PC-3 (cell line): ENCODE data around the gene KCNN2. TPM values are rescaled to one million over a fixed set of nuclear protein-coding genes. Genes with fewer than 3 reads are reported as not detected.

ENCODE experiments used
- ATAC-seq: fragments of 200-7000 bp; cut with Tn5 transposase; 2 replicates; pipeline ENCODE4 v1.9.1; 2020; ENCODE audit warnings: mild to moderate bottlenecking, moderate library complexity
- BruUV-seq: library from RNA; stranded (reverse); fragments of 400-500 nt; replicated peaks from 2 replicates; lab custom pipeline; 2021; lab: Mats Ljungman, UMichigan
- CTCF ChIA-PET: fragments of 300-600 bp; sonication (Branson Sonifier 250); formaldehyde crosslinking; loops from one replicate; lab custom pipeline; 2022; ENCODE audit warnings: antibody characterized with exemption; lab: Charles Lee
- POLR2A ChIA-PET: fragments of 300-600 bp; sonication (Branson Sonifier 250); formaldehyde crosslinking; loops from one replicate; lab custom pipeline; 2022; ENCODE audit warnings: antibody characterized with exemption; ENCODE audit not compliant: unreplicated experiment; lab: Charles Lee
- DNase-seq: peaks from one replicate; pipeline ENCODE4 v3.0.0-alpha.2; 2015
- H2AFZ ChIP-seq: fragments of 300-600 bp; sonication (generic); 2 replicates; pipeline ENCODE4 v1.6.0; 2016; ENCODE audit warnings: antibody characterized with exemption, low read length
- H3F3A ChIP-seq: fragments of 300-600 bp; sonication (generic); one replicate; pipeline ENCODE4 v1.6.0; 2017; ENCODE audit warnings: antibody characterized with exemption, low read length, control low read depth, mild to moderate bottlenecking; ENCODE audit not compliant: unreplicated experiment
- H3K27ac ChIP-seq: fragments of 300-600 bp; sonication (generic); 2 replicates; pipeline ENCODE4 v1.5.1; 2016; ENCODE audit warnings: mild to moderate bottlenecking, low read length
- H3K27me3 ChIP-seq: fragments of 300-600 bp; sonication (generic); 2 replicates; pipeline ENCODE4 v1.6.1; 2016; ENCODE audit warnings: low read length, mixed read lengths
- H3K36me3 ChIP-seq: fragments of 300-600 bp; sonication (generic); 2 replicates; pipeline ENCODE4 v1.6.1; 2016; ENCODE audit warnings: low read depth, mixed run types, low read length, mixed read lengths
- H3K4me1 ChIP-seq: fragments of 300-600 bp; sonication (generic); 2 replicates; pipeline ENCODE4 v1.5.1; 2016; ENCODE audit warnings: low read length; ENCODE audit not compliant: insufficient read depth
- H3K4me2 ChIP-seq: fragments of 300-600 bp; sonication (generic); 2 replicates; pipeline ENCODE4 v1.6.0; 2016; ENCODE audit warnings: low read length
- H3K4me3 ChIP-seq: fragments of 300-600 bp; sonication (generic); 2 replicates; pipeline ENCODE4 v1.5.1; 2016; ENCODE audit warnings: mild to moderate bottlenecking, low read length, mixed read lengths
- H3K79me2 ChIP-seq: fragments of 300-600 bp; sonication (generic); 2 replicates; pipeline ENCODE4 v1.6.1; 2017; ENCODE audit warnings: low read length, mixed read lengths
- H3K9ac ChIP-seq: fragments of 300-600 bp; sonication (generic); 2 replicates; pipeline ENCODE4 v1.6.0; 2016; ENCODE audit warnings: mild to moderate bottlenecking, low read length
- H3K9me2 ChIP-seq: fragments of 300-600 bp; sonication (generic); replicated peaks from 2 replicates; pipeline ENCODE4 v1.6.1; 2016; ENCODE audit warnings: mixed run types, low read length, mixed read lengths
- H3K9me3 ChIP-seq: fragments of 300-600 bp; sonication (generic); 2 replicates; pipeline ENCODE4 v1.6.1; 2016; ENCODE audit warnings: low read length, mixed read lengths
- H4K20me1 ChIP-seq: fragments of 300-600 bp; sonication (generic); 2 replicates; pipeline ENCODE4 v1.6.1; 2016; ENCODE audit warnings: low read length, mixed read lengths
- CTCF ChIP-seq: fragments of 300-600 bp; sonication (generic); conservative IDR thresholded peaks from 2 replicates; pipeline ENCODE4 v1.5.1; 2017; ENCODE audit warnings: antibody characterized with exemption, low read depth, mild to moderate bottlenecking, low read length
- EZH2 ChIP-seq: fragments of 300-600 bp; sonication (generic); IDR thresholded peaks from one replicate; pipeline ENCODE4 v1.6.1; 2017; ENCODE audit warnings: antibody characterized with exemption, mild to moderate bottlenecking, low read length; ENCODE audit not compliant: unreplicated experiment
- EZH2phosphoT487 ChIP-seq: fragments of 300-600 bp; sonication (generic); IDR thresholded peaks from 2 replicates; pipeline ENCODE4 v1.6.1; 2018; ENCODE audit warnings: mild to moderate bottlenecking, antibody characterized with exemption, low read length, borderline replicate concordance
- intact Hi-C: fragments of 100-400 bp; cut with micrococcal nuclease; formaldehyde crosslinking; loops from 2 replicates; pipeline ENCODE4 v1.9.0; 2023
- total RNA-seq: library from RNA; depleted of rRNA; stranded (reverse); fragments of >200 nt; gene quantifications from 2 replicates; pipeline ENCODE4 v1.2.3, GENCODE V29; 2014

KCNN2 gene
- total RNA-seq, 1 experiment from 2014 or later, result 0.07 TPM

- CTCF ChIA-PET, result no interaction called here
- DNase-seq, result no peak
- H3K4me2 ChIP-seq, result no peak overlapping the region
- H2AFZ ChIP-seq, result no peak overlapping the region
- H4K20me1 ChIP-seq, result no peaks in the 10 kb centered on the region
- no peaks in the 10 kb centered on the region for H3K9me2 ChIP-seq
- H3K9me3 ChIP-seq, result no peaks in the 10 kb centered on the region
- TF ChIP-seq EZH2 (no peak), EZH2phosphoT487 (no peak), CTCF (no peak)
- intact Hi-C loops, result loop anchor here (5.0 kb wide), 1 partner anchor 61 kb away; no protein-coding TSS in a partner anchor
- H3K4me1 ChIP-seq, result no peaks in the 10 kb centered on the region
- H3K27me3 ChIP-seq, result no peaks in the 10 kb centered on the region
- no peaks in the 10 kb centered on the region for H3F3A ChIP-seq
- BruUV-seq, result no TSS peak
- H3K9ac ChIP-seq, result no peak overlapping the region
- POLR2A ChIA-PET, result no interaction called here
- no peaks in the 10 kb centered on the region for H3K79me2 ChIP-seq
- no peak overlapping the region for H3K4me3 ChIP-seq
- ATAC-seq, result no peak
- no peak overlapping the region for H3K27ac ChIP-seq
- H3K36me3 ChIP-seq, result no peaks in the 10 kb centered on the region
Measured at GRCh38 chr5:114437936-114438335, 76.1 kb downstream of the KCNN2 start.

- Histone ChIP-seq H3F3A (no peaks in the 10 kb centered on the region), H2AFZ (no peak overlapping the region), H3K4me1 (no peaks in the 10 kb centered on the region), H3K9ac (no peak overlapping the region), H3K36me3 (no peaks in the 10 kb centered on the region), H3K27me3 (no peaks in the 10 kb centered on the region), H3K79me2 (no peaks in the 10 kb centered on the region), H3K27ac (no peak overlapping the region), H4K20me1 (no peaks in the 10 kb centered on the region), H3K9me2 (no peaks in the 10 kb centered on the region), H3K4me2 (no peak overlapping the region), H3K4me3 (no peak overlapping the region), H3K9me3 (no peaks in the 10 kb centered on the region)
- ChIA-PET CTCF (no interaction called here), POLR2A (no interaction called here)
- intact Hi-C loops, result loop anchor here (5.0 kb wide), 1 partner anchor 61 kb away; no protein-coding TSS in a partner anchor
- BruUV-seq, result no TSS peak
- no peak for DNase-seq
- no peak for ATAC-seq
- no peak for TF ChIP-seq CTCF
- TF ChIP-seq EZH2phosphoT487, result no peak
- no peak for TF ChIP-seq EZH2
Measured at GRCh38 chr5:114438471-114438870, 76.6 kb downstream of the KCNN2 start.

- Histone ChIP-seq H3K36me3 (no peaks in the 10 kb centered on the region), H3K4me2 (no peak overlapping the region), H2AFZ (no peak overlapping the region), H3K9me3 (no peaks in the 10 kb centered on the region), H3K9ac (no peak overlapping the region), H3K4me3 (no peak overlapping the region), H3K4me1 (no peaks in the 10 kb centered on the region), H3K27me3 (peaks cover 7% of the 10 kb centered on the region; the same call in 1 of the 2 replicates), H3K9me2 (no peaks in the 10 kb centered on the region), H3K27ac (no peak overlapping the region), H4K20me1 (no peaks in the 10 kb centered on the region), H3F3A (no peaks in the 10 kb centered on the region), H3K79me2 (no peaks in the 10 kb centered on the region)
- ATAC-seq (no peak), DNase-seq (peak; percentile 27)
- TF ChIP-seq CTCF (no peak; the same call in 1 of the 2 replicates), EZH2phosphoT487 (no peak), EZH2 (no peak)
- intact Hi-C loops, result no loop called here
- ChIA-PET POLR2A (no interaction called here), CTCF (interaction anchor here (1.0 to 1.1 kb wide), 2 partner anchors 56 to 835 kb away, joined by 3 to 5 read pairs; no protein-coding TSS in a partner anchor)
- no TSS peak for BruUV-seq
Measured at GRCh38 chr5:114447084-114447773, 85.4 kb downstream of the KCNN2 start.
